DND-41 (cell line): Measurements from ENCODE around the gene GRAMD4.

Experiments
- EZH2 ChIP-seq: IDR thresholded peaks from 3 replicates; pipeline ENCODE4 v1.6.1; 2012; ENCODE audit warnings: borderline replicate concordance, low read depth, mild to moderate bottlenecking, moderate library complexity, low read length, inconsistent platforms; ENCODE audit not compliant: severe bottlenecking
- TF ChIP-seq, protein P1 (sequence below): IDR thresholded peaks from 2 replicates; pipeline ENCODE4 v1.5.1; 2012; ENCODE audit warnings: borderline replicate concordance, low read length, moderate library complexity, mild to moderate bottlenecking; ENCODE audit not compliant: poor library complexity, severe bottlenecking; ENCODE audit errors: extremely low read depth

DNA sequence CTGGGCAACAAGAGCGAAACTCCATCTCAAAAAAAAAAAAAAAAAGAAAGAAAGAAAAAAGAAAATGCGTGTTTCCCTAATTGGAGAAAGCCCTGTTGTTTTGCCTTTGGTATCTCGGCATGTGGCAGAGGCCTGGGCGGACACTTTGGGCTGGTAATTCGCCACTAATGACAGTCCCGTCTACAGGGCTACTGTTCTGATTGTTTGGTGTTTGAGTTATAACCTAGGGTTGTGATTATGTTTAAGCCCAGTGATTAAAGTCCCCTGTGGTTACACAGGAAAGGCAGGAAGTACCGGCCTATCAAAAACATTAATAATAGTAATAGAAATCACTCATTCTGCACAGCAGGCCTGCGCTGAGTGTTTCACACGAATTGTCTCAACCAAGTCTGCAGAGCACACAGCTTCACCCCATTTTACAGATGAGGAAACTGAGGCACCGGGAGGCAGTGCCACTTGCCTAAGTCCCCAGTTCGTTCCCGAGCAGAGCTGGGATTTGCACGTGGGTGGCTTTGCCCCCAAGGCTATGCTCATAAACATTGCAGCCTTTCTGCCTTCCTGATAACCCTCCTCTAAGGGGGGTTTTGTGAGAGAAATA, 39.1 kb upstream of the GRAMD4 start:
- TF ChIP-seq, protein P1, sequence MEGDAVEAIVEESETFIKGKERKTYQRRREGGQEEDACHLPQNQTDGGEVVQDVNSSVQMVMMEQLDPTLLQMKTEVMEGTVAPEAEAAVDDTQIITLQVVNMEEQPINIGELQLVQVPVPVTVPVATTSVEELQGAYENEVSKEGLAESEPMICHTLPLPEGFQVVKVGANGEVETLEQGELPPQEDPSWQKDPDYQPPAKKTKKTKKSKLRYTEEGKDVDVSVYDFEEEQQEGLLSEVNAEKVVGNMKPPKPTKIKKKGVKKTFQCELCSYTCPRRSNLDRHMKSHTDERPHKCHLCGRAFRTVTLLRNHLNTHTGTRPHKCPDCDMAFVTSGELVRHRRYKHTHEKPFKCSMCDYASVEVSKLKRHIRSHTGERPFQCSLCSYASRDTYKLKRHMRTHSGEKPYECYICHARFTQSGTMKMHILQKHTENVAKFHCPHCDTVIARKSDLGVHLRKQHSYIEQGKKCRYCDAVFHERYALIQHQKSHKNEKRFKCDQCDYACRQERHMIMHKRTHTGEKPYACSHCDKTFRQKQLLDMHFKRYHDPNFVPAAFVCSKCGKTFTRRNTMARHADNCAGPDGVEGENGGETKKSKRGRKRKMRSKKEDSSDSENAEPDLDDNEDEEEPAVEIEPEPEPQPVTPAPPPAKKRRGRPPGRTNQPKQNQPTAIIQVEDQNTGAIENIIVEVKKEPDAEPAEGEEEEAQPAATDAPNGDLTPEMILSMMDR: no peak
- no peak for TF ChIP-seq EZH2
